ENCODE results near the gene NPY. TPM values are rescaled to one million over a fixed set of nuclear protein-coding genes. Genes with fewer than 3 reads are reported as not detected.
A peak's percentile ranks its signal among the peaks of the same experiment; 100 is the strongest.

NPY gene
- polyA plus RNA-seq (not detected in 3 replicates), polyA minus RNA-seq (not detected in 3 replicates)
- polyA plus RNA-seq (2011; ENCODE audit: low read depth), result not detected
- not detected in 2 replicates for polyA plus RNA-seq (2011; cell fraction: cytosol; rRNA removed)
- polyA plus RNA-seq (2011; cell fraction: nucleus; rRNA removed), result not detected in 2 replicates
- not detected in 2 replicates for polyA plus RNA-seq (2012; ENCODE audit: low replicate concordance)
- polyA minus RNA-seq (2011; cell fraction: cytosol; rRNA and poly(A)+ RNA removed), result not detected
- polyA minus RNA-seq (2011; cell fraction: nucleus; rRNA and poly(A)+ RNA removed), result not detected in 2 replicates

GRCh38 chr7:24283897-24284698, at the start of gene NPY:
TSS of gene NPY (plus strand) at chr7:24284190. CDS start at chr7:24285241, 1,051 bp downstream.
- Histone ChIP-seq H3K9ac (ENCODE audit: control insufficient read depth, extremely low read depth, insufficient read depth, low read length) (no peak within 1 kb of the TSS), H3K27me3 (ENCODE audit: control insufficient read depth, extremely low read depth, insufficient read depth, low read length) (peaks cover 59% of the 10 kb centered on the region), H3K9me1 (ENCODE audit: control insufficient read depth, extremely low read depth, insufficient read depth, low read length) (no peaks in the 10 kb centered on the region), H2AFZ (ENCODE audit: control insufficient read depth, low read length) (no peak within 1 kb of the TSS), H3K36me3 (ENCODE audit: control insufficient read depth in 2 of 2, extremely low read depth in 1 of 2, insufficient read depth in 2 of 2, low read length in 2 of 2) (no peaks in the 10 kb centered on the region), H3K79me2 (ENCODE audit: control insufficient read depth, insufficient read depth, low read length) (no peaks in the 10 kb centered on the region), H3K9me3 (ENCODE audit: control insufficient read depth, low read depth, low read length) (no peaks in the 10 kb centered on the region), H3K4me2 (ENCODE audit: control insufficient read depth, extremely low read depth, insufficient read depth, low read depth, low read length) (no peak within 1 kb of the TSS), H3K4me3 (ENCODE audit: control insufficient read depth in 2 of 3, extremely low read depth in 1 of 3, insufficient read depth in 2 of 3, low read depth in 1 of 3, low read length in 3 of 3) (no peak within 1 kb of the TSS), H4K20me1 (ENCODE audit: control insufficient read depth, extremely low read depth, insufficient read depth, low read length) (no peaks in the 10 kb centered on the region), H3K4me1 (ENCODE audit: control insufficient read depth, extremely low read depth, insufficient read depth, low read length) (no peaks in the 10 kb centered on the region), H3K27ac (ENCODE audit: control insufficient read depth, insufficient read depth, low read length) (no peak within 1 kb of the TSS)
- TF ChIP-seq EZH2 (IDR thresholded peaks at IDR 0.05; ENCODE audit: low read length), result peak; percentile 79
- no peak for TF ChIP-seq CTCF (optimal IDR thresholded peaks at IDR 0.05 in 1 of 3, IDR thresholded peaks at IDR 0.05 in 1 of 3, conservative IDR thresholded peaks at IDR 0.05 in 1 of 3; ENCODE audit: extremely low read depth in 1 of 3, insufficient read depth in 2 of 3, low read length in 3 of 3)
- DNase-seq (ENCODE audit: low read depth, low spot score), result no peak
- dilution Hi-C loops (cut with MboI; ENCODE audit: extremely low pct_ligation_motif_present, low sequenced_read_pairs), result no loop called here
- FAIRE-seq, result no peak

DNA sequence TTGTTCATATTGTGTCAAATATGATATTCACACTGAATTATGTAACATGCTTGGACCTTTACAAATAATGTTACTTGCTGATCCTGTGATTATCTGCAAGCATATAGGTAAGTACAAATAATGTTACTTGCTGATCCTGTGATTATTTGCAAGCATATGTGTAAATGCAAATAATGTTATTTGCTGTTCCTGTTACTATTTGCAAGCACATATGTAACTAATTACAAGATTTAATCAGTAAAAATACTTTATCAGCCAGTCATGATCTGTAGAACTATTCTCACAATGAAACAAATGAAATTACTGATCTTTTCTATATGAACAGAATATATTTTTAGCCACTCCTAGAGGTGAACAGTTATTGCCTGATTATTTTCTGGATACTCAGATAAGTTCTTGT, 44.7 kb upstream of the NPY start:
- H3K4me1 ChIP-seq (ENCODE audit: control insufficient read depth, extremely low read depth, insufficient read depth, low read length), result no peaks in the 10 kb centered on the region
- dilution Hi-C loops (cut with MboI; ENCODE audit: extremely low pct_ligation_motif_present, low sequenced_read_pairs), result no loop called here
- no peak for FAIRE-seq

More for the DNA sequence above, 44.7 kb upstream of the NPY start:
- H3K79me2 ChIP-seq (ENCODE audit: control insufficient read depth, insufficient read depth, low read length), result no peaks in the 10 kb centered on the region
- H4K20me1 ChIP-seq (ENCODE audit: control insufficient read depth, extremely low read depth, insufficient read depth, low read length), result no peaks in the 10 kb centered on the region
- no peak overlapping the region for H3K27ac ChIP-seq (ENCODE audit: control insufficient read depth, insufficient read depth, low read length)
- H3K4me3 ChIP-seq (ENCODE audit: control insufficient read depth in 2 of 3, extremely low read depth in 1 of 3, insufficient read depth in 2 of 3, low read depth in 1 of 3, low read length in 3 of 3), result no peak overlapping the region
- no peaks in the 10 kb centered on the region for H3K27me3 ChIP-seq (ENCODE audit: control insufficient read depth, extremely low read depth, insufficient read depth, low read length)
- no peak overlapping the region for H3K4me2 ChIP-seq (ENCODE audit: control insufficient read depth, extremely low read depth, insufficient read depth, low read depth, low read length)
- no peaks in the 10 kb centered on the region for H3K9me1 ChIP-seq (ENCODE audit: control insufficient read depth, extremely low read depth, insufficient read depth, low read length)
- no peak overlapping the region for H2AFZ ChIP-seq (ENCODE audit: control insufficient read depth, low read length)
- H3K9me3 ChIP-seq (ENCODE audit: control insufficient read depth, low read depth, low read length), result no peaks in the 10 kb centered on the region
- H3K9ac ChIP-seq (ENCODE audit: control insufficient read depth, extremely low read depth, insufficient read depth, low read length), result no peak overlapping the region
- no peak for DNase-seq (ENCODE audit: low read depth, low spot score)
- TF ChIP-seq EZH2 (IDR thresholded peaks at IDR 0.05; ENCODE audit: low read length) (no peak), CTCF (optimal IDR thresholded peaks at IDR 0.05 in 1 of 3, IDR thresholded peaks at IDR 0.05 in 1 of 3, conservative IDR thresholded peaks at IDR 0.05 in 1 of 3; ENCODE audit: extremely low read depth in 1 of 3, insufficient read depth in 2 of 3, low read length in 3 of 3) (no peak)
- H3K36me3 ChIP-seq (ENCODE audit: control insufficient read depth in 2 of 2, extremely low read depth in 1 of 2, insufficient read depth in 2 of 2, low read length in 2 of 2), result no peaks in the 10 kb centered on the region
